Endothelial cell of umbilical vein (primary cell): Measurements from ENCODE around the gene CKLF. TPM values are rescaled to one million over a fixed set of nuclear protein-coding genes. Genes with fewer than 3 reads are reported as not detected.

ENCODE experiments used
- BruUV-seq: library from RNA; stranded (reverse); fragments of 400-500 nt; replicated peaks from 2 replicates; lab custom pipeline; 2021; lab: Mats Ljungman, UMichigan
- CTCF ChIA-PET: fragments of 300-600, 350-600 bp; sonication (Branson Sonifier 250); formaldehyde crosslinking; loops from one replicate; lab custom pipeline; 2021; ENCODE audit warnings: antibody characterized with exemption, inconsistent platforms; lab: Charles Lee
- POLR2A ChIA-PET: fragments of 300-600, 350-600 bp; sonication (Branson Sonifier 250); formaldehyde crosslinking; loops from one replicate; lab custom pipeline; 2021; ENCODE audit warnings: antibody characterized with exemption, inconsistent platforms; lab: Charles Lee
- DNase-seq: peaks from one replicate; pipeline ENCODE4 v3.0.0-alpha.2; 2011; ENCODE audit warnings: low read depth, low spot score
- FAIRE-seq: peaks from 2 replicates; lab custom pipeline; 2011; peaks lifted over from hg19 to GRCh38; lab: Jason Lieb, UNC
- H2AFZ ChIP-seq: 2 replicates; pipeline ENCODE4 v1.6.0; 2012; ENCODE audit warnings: low read depth, low read length, control low read depth, inconsistent platforms
- H3K27ac ChIP-seq: 2 replicates; pipeline ENCODE4 v1.5.1; 2011; ENCODE audit warnings: low read depth, mild to moderate bottlenecking, control low read depth, low read length, moderate library complexity; ENCODE audit not compliant: insufficient read depth
- H3K27me3 ChIP-seq, 2 experiments: 2 replicates each; pipeline versions ENCODE4 v1.6.0 to v1.6.1; 2011; ENCODE audit warnings: low read length in 2 of 2, mixed read lengths in 1 of 2; ENCODE audit not compliant: control insufficient read depth in 2 of 2, insufficient read depth in 2 of 2
- H3K36me3 ChIP-seq, 2 experiments: 2 replicates in 1 of 2; 3 replicates in 1 of 2; pipeline ENCODE4 v1.5.1; 2011; ENCODE audit warnings: low read length in 2 of 2, mild to moderate bottlenecking in 1 of 2, moderate library complexity in 1 of 2; ENCODE audit not compliant: control insufficient read depth in 2 of 2, insufficient read depth in 2 of 2; ENCODE audit errors: extremely low read depth in 1 of 2
- H3K4me1 ChIP-seq: 3 replicates; pipeline ENCODE4 v1.5.1; 2011; ENCODE audit warnings: mild to moderate bottlenecking, low read length; ENCODE audit not compliant: control insufficient read depth, insufficient read depth; ENCODE audit errors: extremely low read depth
- H3K4me2 ChIP-seq: 2 replicates; pipeline ENCODE4 v1.6.1; 2011; ENCODE audit warnings: low read length, control low read depth, mixed read lengths; ENCODE audit not compliant: insufficient read depth
- H3K4me3 ChIP-seq, 3 experiments: fragments of 200-600 bp in 1 of 3; sonication (generic), shearing (Covaris generic) in 1 of 3; replicated peaks in 1 of 3; 2 replicates each; pipeline ENCODE4 v1.5.1; 2011 to 2016; ENCODE audit warnings: control low read depth in 3 of 3, low read length in 3 of 3, mild to moderate bottlenecking in 2 of 3, inconsistent platforms in 1 of 3, low read depth in 1 of 3, moderate library complexity in 1 of 3; ENCODE audit not compliant: insufficient read depth in 1 of 3
- H3K79me2 ChIP-seq: 2 replicates; pipeline ENCODE4 v1.6.0; 2012; ENCODE audit warnings: low read length, inconsistent platforms; ENCODE audit not compliant: control insufficient read depth, insufficient read depth
- H3K9ac ChIP-seq: replicated peaks from 2 replicates; pipeline ENCODE3; 2011; ENCODE audit warnings: low read length, control low read depth; ENCODE audit not compliant: insufficient read depth; ENCODE audit errors: extremely low read depth
- H3K9me1 ChIP-seq: replicated peaks from 3 replicates; pipeline ENCODE4 v1.6.0; 2011; ENCODE audit warnings: mild to moderate bottlenecking, low read length; ENCODE audit not compliant: control insufficient read depth, insufficient read depth; ENCODE audit errors: extremely low read depth
- H3K9me3 ChIP-seq: replicated peaks from 2 replicates; pipeline ENCODE4 v1.5.1; 2012; ENCODE audit warnings: low read length, inconsistent platforms; ENCODE audit not compliant: control insufficient read depth, insufficient read depth
- H4K20me1 ChIP-seq: replicated peaks from 2 replicates; pipeline ENCODE3; 2011; ENCODE audit warnings: mild to moderate bottlenecking, low read length; ENCODE audit not compliant: control insufficient read depth, insufficient read depth; ENCODE audit errors: extremely low read depth
- CTCF ChIP-seq, 2 donors: IDR thresholded peaks; 1 replicate in 1 of 2; 2 replicates in 1 of 2; pipeline ENCODE4 v1.5.1; 2011; ENCODE audit warnings: low read length in 2 of 2, mild to moderate bottlenecking in 2 of 2, moderate library complexity in 2 of 2, control low read depth in 1 of 2, inconsistent platforms in 1 of 2, low read depth in 1 of 2; ENCODE audit not compliant: insufficient read depth in 1 of 2; ENCODE audit errors: extremely low read depth in 1 of 2
- EZH2 ChIP-seq: IDR thresholded peaks from 2 replicates; pipeline ENCODE4 v1.6.1; 2012; ENCODE audit warnings: borderline replicate concordance, low read depth, mild to moderate bottlenecking, moderate library complexity, low read length, inconsistent platforms; ENCODE audit not compliant: severe bottlenecking
- FOS ChIP-seq: IDR thresholded peaks from 2 replicates; pipeline ENCODE4 v1.6.1; 2011; ENCODE audit warnings: mild to moderate bottlenecking, low read length, moderate library complexity, borderline replicate concordance; ENCODE audit not compliant: insufficient read depth
- GATA2 ChIP-seq: IDR thresholded peaks from 2 replicates; pipeline ENCODE4 v1.7.0; 2011; ENCODE audit warnings: low read depth, mild to moderate bottlenecking, moderate library complexity, mixed read lengths, low read length; ENCODE audit not compliant: insufficient read length, insufficient read depth
- JUN ChIP-seq: IDR thresholded peaks from 2 replicates; pipeline ENCODE4 v1.6.1; 2011; ENCODE audit warnings: borderline replicate concordance, low read depth; ENCODE audit not compliant: insufficient read length, insufficient read depth
- MAX ChIP-seq: IDR thresholded peaks from 2 replicates; pipeline ENCODE4 v1.6.1; 2011; ENCODE audit not compliant: insufficient read depth, insufficient read length
- MYC ChIP-seq: IDR thresholded peaks from one replicate; pipeline ENCODE4 v1.6.1; 2011; ENCODE audit warnings: mild to moderate bottlenecking, low read depth, low read length
- POLR2A ChIP-seq: IDR thresholded peaks from 2 replicates; pipeline ENCODE4 v1.6.1; 2012; ENCODE audit warnings: low read depth, mild to moderate bottlenecking, control low read depth, low read length
- POLR2AphosphoS5 ChIP-seq: IDR thresholded peaks from 2 replicates; pipeline ENCODE4 v1.6.1; 2012; ENCODE audit warnings: low read depth, mild to moderate bottlenecking, control low read depth, low read length, moderate library complexity; ENCODE audit not compliant: insufficient read depth
- dilution Hi-C: fragments of 300-500 bp; cut with MboI; formaldehyde crosslinking; loops from one replicate; pipeline ENCODE4 v1.15.0; 2019; ENCODE audit warnings: low sequenced_read_pairs; ENCODE audit not compliant: extremely low pct_ligation_motif_present
- intact Hi-C: fragments of 100-400 bp; cut with micrococcal nuclease; formaldehyde crosslinking; loops from one replicate; pipeline ENCODE4 v1.10.0; 2022
- polyA plus RNA-seq, 4 experiments: library from polyadenylated mRNA; depleted of rRNA in 3 of 4; stranded (reverse) in 3 of 4; unstranded in 1 of 4; fragments of >200 nt; gene quantifications; 2 replicates each; pipeline versions ENCODE4 v1.2.1 to v1.2.3, GENCODE V29; 2011 to 2012; ENCODE audit warnings: missing spikeins in 1 of 4
- total RNA-seq: library from RNA; stranded (reverse); gene quantifications from 2 replicates; pipeline ENCODE4 v1.2.3, GENCODE V29; 2021

CKLF gene
- total and polyA plus RNA-seq, 2 donors (not counting 3 experiments of a cell fraction or from before 2014, with no cell fraction given) = 80.0 to 209 TPM

- Histone ChIP-seq H3K9me3 (no peaks in the 10 kb centered on the region), H3K27me3 (no peaks in the 10 kb centered on the region), H3K9me1 (no peaks in the 10 kb centered on the region), H3K79me2 (no peaks in the 10 kb centered on the region), H3K9ac (no peak overlapping the region), H2AFZ (no peak overlapping the region), H3K36me3 (no peaks in the 10 kb centered on the region), H3K4me2 (no peak overlapping the region), H3K4me1 (peaks cover 42% of the 10 kb centered on the region), H3K4me3 (no peak overlapping the region), H3K27ac (no peak overlapping the region), H4K20me1 (no peaks in the 10 kb centered on the region)
- no peak for TF ChIP-seq JUN
- TF ChIP-seq CTCF (IDR thresholded peaks at IDR 0.05; ENCODE audit: extremely low read depth in 1 of 2, insufficient read depth in 1 of 2, low read depth in 1 of 2, low read length in 2 of 2) = no peak
- no peak for TF ChIP-seq MYC
- no peak for TF ChIP-seq FOS
- TF ChIP-seq POLR2AphosphoS5 = no peak
- TF ChIP-seq EZH2 = no peak
- no peak for TF ChIP-seq GATA2
- TF ChIP-seq POLR2A = no peak
- no peak for TF ChIP-seq MAX
- POLR2A ChIA-PET = no interaction called here
- no peak for FAIRE-seq
- BruUV-seq = no TSS peak
- CTCF ChIA-PET = interaction anchor here (0.9 to 4.1 kb wide), 4 partner anchors 34 to 104 kb away, joined by 3 to 32 read pairs (median 6); no protein-coding TSS in a partner anchor
- no peak for DNase-seq
- intact Hi-C loops (no loop called here), dilution Hi-C loops (no loop called here)
These were observed 42.8 kb upstream of the CKLF start for GRCh38 chr16:66509576-66509975.
